Skeletal muscle satellite cell (primary cell): ENCODE measurements around the gene THUMPD1.
"Not testable (repeated sequence)": the region's sequence is repeated elsewhere in the genome, so short reads cannot be mapped to it uniquely, and the experiment has no call there.

Experiments
- H3K27me3 ChIP-seq: 2 replicates; pipeline ENCODE4 v1.7.0; 2013; ENCODE audit warnings: low read length; ENCODE audit not compliant: control insufficient read depth, insufficient read depth
- H3K36me3 ChIP-seq: 2 replicates; pipeline ENCODE4 v1.7.0; 2013; ENCODE audit warnings: mild to moderate bottlenecking, control low read depth, low read length; ENCODE audit not compliant: insufficient read depth
- H3K4me1 ChIP-seq: 2 replicates; pipeline ENCODE4 v1.7.0; 2013; ENCODE audit warnings: low read length; ENCODE audit not compliant: control insufficient read depth, insufficient read depth
- H3K4me2 ChIP-seq: 2 replicates; pipeline ENCODE4 v1.7.0; 2013; ENCODE audit warnings: mild to moderate bottlenecking, low read length
- H3K4me3 ChIP-seq: 2 replicates; pipeline ENCODE4 v1.7.0; 2013; ENCODE audit warnings: low read length
- H3K9ac ChIP-seq: 2 replicates; pipeline ENCODE4 v1.7.0; 2013; ENCODE audit warnings: mild to moderate bottlenecking, low read depth, low read length, moderate library complexity
- H3K9me3 ChIP-seq: replicated peaks from 2 replicates; pipeline ENCODE4 v1.7.0; 2013; ENCODE audit warnings: mild to moderate bottlenecking, control low read depth, low read length

Gene THUMPD1

DNA sequence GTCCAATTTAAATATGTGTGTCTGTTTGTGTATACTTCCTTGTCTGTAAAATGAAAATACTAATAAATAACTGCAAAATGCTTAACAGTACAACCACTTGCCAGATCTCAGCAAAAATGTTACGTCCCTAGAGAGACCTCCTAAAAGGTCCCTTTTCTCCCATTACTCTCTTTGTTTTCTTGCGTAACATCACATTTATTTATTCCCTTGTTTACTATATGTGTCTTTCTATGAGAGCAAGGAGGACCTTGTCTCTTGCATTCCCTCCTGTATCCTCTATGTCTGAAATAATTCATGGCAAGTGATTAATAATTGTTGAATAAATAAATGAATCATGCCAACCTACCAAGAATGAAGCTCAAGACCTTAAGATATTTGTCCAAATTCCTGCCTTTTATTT, 24.1 kb upstream of the THUMPD1 start:
- no peak overlapping the region for H3K9ac ChIP-seq
- H3K36me3 ChIP-seq, result no peaks in the 10 kb centered on the region
- H3K27me3 ChIP-seq, result peaks cover 10% of the 10 kb centered on the region
- H3K4me2 ChIP-seq, result no peak overlapping the region
- no peaks in the 10 kb centered on the region for H3K9me3 ChIP-seq
- no peak overlapping the region for H3K4me3 ChIP-seq
- H3K4me1 ChIP-seq, result no peaks in the 10 kb centered on the region

DNA sequence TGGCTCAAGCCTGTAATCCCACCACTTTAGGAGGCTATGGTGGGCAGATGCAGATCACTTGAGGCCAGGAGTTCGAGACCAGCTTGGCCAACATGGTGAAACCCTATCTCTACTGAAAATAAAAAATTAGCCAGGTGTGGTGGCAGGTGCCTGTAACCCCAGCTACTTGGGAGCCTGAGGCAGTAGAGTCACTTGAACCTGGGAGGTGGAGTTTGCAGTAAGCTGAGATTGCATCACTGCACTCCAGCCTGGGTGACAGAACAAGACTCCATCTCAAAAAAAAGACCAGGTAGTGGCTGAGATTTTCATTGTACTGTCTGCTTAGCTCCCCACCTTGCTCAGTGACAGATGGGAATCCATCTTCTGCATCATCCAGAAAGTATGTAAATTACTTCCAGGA, 22.8 kb upstream of the THUMPD1 start:
- peaks cover 14% of the 10 kb centered on the region for H3K27me3 ChIP-seq
- H3K36me3 ChIP-seq, H3K9me3 ChIP-seq, H3K4me1 ChIP-seq, H3K4me2 ChIP-seq, H3K4me3 ChIP-seq, H3K9ac ChIP-seq: not testable (repeated sequence)

DNA sequence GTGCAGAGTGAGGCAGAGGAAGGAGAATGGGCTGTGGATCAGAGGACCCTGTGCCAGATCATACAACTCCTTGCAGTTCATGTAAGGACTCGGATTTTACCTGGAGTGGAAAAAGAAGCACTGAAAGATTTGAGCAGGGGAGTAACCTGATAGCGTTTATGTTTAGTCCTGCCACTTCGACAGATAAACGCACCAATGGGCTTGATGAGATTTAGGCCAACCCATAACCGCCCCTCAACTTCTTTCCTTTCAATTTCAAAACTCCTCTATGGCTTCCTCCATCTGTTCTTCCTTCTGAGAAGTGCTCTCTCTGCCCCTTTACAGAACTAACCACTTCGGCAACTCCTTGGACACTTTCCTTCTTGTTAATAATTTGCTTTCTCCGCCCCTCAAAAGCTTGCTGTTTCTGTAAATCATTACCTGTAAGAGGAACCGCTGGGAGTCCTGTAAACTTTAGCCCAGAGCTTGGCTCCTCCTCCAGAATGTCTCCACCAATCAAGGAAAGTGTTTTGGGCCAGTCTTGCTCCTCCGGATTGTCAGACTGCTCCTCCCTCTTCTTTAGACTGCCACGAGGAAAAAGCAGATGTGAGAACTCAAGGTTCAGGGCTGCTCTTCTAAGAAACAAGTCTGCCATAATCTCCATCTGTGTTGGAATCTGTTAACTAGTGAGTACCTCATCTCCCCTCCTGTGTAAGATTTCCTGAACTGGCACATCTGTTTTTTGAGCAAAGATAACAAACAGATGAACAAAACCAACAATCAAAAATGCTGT, 22.0 kb upstream of the THUMPD1 start, which contains the start of gene ACSM3:
Gene ACSM3, plus strand, starts transcription at position 554 of the 772 bp plus-strand sequence. CDS start 6,021 bp downstream, outside the sequence.
- H3K9ac ChIP-seq, result no peak within 1 kb of the TSS
- H3K9me3 ChIP-seq, result no peaks in the 10 kb centered on the region
- no peaks in the 10 kb centered on the region for H3K36me3 ChIP-seq
- H3K4me1 ChIP-seq, result no peaks in the 10 kb centered on the region
- H3K4me2 ChIP-seq, result peak within 1 kb of the TSS; percentile 73
- peak within 1 kb of the TSS; percentile 64 for H3K4me3 ChIP-seq
- peaks cover 14% of the 10 kb centered on the region for H3K27me3 ChIP-seq

DNA sequence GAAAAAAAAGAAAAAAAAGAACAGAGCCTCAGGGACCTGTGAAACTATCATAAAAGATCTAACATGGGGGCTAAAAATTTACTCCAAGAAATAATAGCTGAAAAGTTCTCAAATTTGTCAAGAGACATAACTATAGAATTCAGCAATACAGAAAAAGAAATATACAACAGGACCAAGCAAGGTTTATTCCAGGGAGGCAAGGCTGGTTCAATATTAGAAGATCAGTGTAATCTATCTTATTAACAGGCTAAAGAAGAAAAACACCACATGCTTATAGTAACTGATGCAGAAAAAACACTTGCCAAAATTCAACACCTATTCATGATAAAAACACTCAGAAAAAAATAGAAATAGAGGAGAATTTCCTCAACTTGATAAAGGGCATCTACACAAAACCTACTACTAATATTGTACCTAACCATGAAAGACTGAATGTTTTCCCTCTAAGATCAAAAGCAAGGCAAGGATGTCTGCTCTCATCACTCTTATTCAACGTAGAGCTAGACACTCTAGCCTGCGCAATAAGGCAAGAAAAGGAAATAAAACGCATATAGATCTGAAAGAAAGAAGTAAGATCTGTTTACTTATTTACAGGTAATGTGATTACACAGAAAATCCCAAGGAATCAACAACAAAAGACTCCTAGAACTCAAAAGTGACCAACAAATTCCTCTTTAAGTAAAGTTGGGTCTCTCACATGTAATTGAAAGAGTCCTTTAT, 20.9 kb upstream of the THUMPD1 start:
- H3K9ac ChIP-seq, result no peak overlapping the region
- H3K9me3 ChIP-seq, result no peaks in the 10 kb centered on the region
- H3K4me3 ChIP-seq, result no peak overlapping the region
- no peak overlapping the region for H3K4me2 ChIP-seq
- no peaks in the 10 kb centered on the region for H3K4me1 ChIP-seq
- H3K27me3 ChIP-seq, result peaks cover 8% of the 10 kb centered on the region
- no peaks in the 10 kb centered on the region for H3K36me3 ChIP-seq

DNA sequence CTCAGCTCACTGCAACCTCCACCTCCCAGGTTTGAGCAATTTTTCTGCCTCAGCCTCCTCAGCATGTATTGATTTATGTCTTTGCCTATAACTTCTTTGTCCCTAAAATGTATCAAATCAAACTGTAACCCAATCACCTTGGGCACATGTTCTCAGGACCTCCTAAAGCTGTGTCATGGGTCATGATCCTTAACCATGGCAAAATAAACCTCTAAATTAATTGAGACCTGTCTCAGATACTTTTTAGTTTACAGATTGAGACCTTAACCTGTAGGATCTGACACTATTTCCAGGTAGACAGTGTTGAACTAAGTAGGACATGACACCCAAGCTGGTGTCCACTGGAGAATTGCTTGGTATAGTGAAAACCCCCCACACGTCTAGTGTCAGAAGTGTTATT, 19.6 kb upstream of the THUMPD1 start:
- no peak overlapping the region for H3K4me3 ChIP-seq
- H3K9ac ChIP-seq, result no peak overlapping the region
- H3K4me1 ChIP-seq, result no peaks in the 10 kb centered on the region
- H3K4me2 ChIP-seq, result no peak overlapping the region
- no peaks in the 10 kb centered on the region for H3K36me3 ChIP-seq
- H3K27me3 ChIP-seq, result peaks cover 8% of the 10 kb centered on the region
- H3K9me3 ChIP-seq, result no peaks in the 10 kb centered on the region

DNA sequence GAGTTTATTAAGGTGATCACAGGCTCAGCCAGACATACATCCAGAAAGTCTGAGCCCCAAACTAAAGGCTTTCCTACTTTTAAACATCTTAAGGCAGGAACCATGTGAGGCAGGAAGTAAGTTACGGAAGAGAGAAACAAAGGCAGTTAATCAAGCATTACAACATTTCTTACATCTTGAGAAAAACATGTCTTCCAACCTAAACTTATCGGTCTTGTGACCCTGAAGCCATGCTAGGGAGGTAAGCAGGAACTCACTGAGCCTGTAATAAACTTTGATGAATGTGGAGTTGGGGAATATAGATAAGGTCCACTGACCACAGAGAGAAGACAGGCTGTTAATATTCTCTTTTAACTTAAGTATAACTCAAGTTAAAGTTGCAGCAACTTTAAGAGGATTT, 18.7 kb upstream of the THUMPD1 start:
- H3K36me3 ChIP-seq, result no peaks in the 10 kb centered on the region
- H3K9me3 ChIP-seq, result no peaks in the 10 kb centered on the region
- H3K9ac ChIP-seq, result no peak overlapping the region
- H3K27me3 ChIP-seq, result peaks cover 8% of the 10 kb centered on the region
- H3K4me2 ChIP-seq, result no peak overlapping the region
- no peak overlapping the region for H3K4me3 ChIP-seq
- no peaks in the 10 kb centered on the region for H3K4me1 ChIP-seq

DNA sequence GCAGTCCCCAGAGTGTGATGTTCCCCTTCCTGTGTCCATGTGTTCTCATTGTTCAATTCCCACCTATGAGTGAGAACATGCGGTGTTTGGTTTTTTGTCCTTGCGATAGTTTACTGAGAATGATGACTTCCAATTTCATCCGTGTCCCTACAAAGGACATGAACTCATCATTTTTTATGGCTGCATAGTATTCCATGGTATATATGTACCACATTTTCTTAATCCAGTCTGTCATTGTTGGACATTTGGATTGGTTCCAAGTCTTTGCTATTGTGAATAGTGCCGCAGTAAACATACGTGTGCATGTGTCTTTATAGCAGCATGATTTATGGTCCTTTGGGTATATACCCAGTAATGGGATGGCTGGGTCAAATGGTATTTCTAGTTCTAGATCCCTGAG, 14.2 kb upstream of the THUMPD1 start:
- H3K4me2 ChIP-seq, H3K9ac ChIP-seq, H3K4me3 ChIP-seq, H3K4me1 ChIP-seq, H3K9me3 ChIP-seq, H3K36me3 ChIP-seq: not testable (repeated sequence)
- peaks cover 23% of the 10 kb centered on the region for H3K27me3 ChIP-seq

DNA sequence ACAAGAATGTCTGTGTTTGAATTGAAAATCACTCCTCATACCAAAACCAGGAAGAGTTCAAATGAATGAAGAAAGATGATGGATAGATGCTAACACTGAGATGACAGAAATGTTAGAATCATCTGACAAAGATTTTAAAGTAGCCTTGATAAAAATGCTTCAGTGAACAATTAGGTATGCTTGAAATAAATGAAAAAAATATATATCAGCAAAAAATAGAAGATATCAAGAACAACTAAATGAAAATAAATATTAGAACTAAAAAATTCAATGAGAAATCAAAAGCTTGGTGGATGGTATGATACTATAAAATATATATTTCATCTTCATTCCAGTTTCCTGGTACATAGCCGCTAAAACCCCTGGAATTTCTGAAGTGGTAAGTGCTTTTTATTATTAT, 13.6 kb upstream of the THUMPD1 start:
- H3K36me3 ChIP-seq, result no peaks in the 10 kb centered on the region
- H3K9me3 ChIP-seq, result no peaks in the 10 kb centered on the region
- no peaks in the 10 kb centered on the region for H3K4me1 ChIP-seq
- peaks cover 19% of the 10 kb centered on the region for H3K27me3 ChIP-seq
- H3K4me2 ChIP-seq, result no peak overlapping the region
- no peak overlapping the region for H3K4me3 ChIP-seq
- no peak overlapping the region for H3K9ac ChIP-seq

DNA sequence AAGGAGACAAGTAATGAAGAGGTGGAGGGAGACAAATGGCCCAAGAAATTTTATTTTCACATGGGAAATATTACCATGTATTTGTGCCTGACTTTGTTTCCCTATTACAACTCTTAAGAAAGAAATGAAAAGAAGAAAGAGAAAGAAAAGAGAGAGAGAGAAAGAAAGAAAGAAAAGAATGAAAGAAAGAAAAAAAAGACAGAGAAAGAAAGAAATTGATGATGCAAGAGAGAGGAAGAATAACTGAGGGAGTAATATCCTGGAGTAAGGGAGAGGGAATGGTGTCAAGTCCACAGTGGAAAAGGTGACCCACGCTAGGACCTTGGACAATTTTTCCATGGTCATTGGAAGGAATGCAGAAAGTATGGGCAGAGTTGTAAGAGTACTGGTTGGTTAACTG, 12.1 kb upstream of the THUMPD1 start:
- Histone ChIP-seq H3K36me3 (no peaks in the 10 kb centered on the region), H3K9ac (no peak overlapping the region), H3K4me2 (no peak overlapping the region), H3K4me3 (no peak overlapping the region), H3K27me3 (peaks cover 27% of the 10 kb centered on the region), H3K4me1 (no peaks in the 10 kb centered on the region), H3K9me3 (no peaks in the 10 kb centered on the region)

DNA sequence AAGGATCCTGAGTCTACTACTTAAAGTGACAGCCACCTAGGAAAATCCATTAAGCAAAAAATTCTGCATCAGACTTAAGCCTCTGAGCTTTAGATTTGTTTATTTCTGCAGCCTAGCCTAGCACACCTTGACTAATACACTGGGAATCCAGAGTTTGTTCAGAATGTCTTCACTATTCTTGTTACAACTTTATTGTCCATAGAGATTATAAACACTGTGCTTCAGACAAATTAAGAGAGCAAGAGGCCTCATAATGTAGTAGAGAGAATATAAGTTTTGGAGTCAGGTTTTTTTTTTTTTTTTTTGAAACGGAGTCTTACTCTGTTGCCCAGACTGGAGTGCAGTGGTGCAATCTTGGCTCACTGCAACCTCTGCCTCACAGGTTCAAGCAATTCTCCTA, 8.9 kb upstream of the THUMPD1 start:
- Histone ChIP-seq H3K27me3 (peaks cover 27% of the 10 kb centered on the region), H3K4me1 (no peaks in the 10 kb centered on the region), H3K4me3 (no peak overlapping the region), H3K4me2 (no peak overlapping the region), H3K36me3 (no peaks in the 10 kb centered on the region), H3K9me3 (no peaks in the 10 kb centered on the region), H3K9ac (no peak overlapping the region)

DNA sequence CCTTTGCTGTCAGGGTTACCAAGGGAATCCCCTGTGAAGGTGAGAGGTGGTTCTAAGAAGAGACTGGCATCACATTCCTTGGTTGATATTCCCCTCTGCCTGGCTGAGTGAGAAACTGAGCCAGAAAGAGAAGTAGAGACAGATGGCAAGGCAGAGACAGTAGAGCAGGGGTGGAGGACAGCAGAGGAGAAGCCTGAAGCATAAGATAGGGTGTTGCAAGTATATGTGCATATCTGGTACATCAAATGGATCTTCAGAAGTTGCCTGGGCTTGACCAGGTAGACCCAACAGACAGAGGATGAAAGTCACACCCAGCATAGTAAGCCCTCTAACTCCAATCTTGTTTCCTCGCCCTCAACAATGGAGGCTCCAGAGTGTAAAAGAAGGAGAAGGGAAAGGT, 7.9 kb upstream of the THUMPD1 start:
- Histone ChIP-seq H3K4me1 (no peaks in the 10 kb centered on the region), H3K4me2 (no peak overlapping the region), H3K9me3 (no peaks in the 10 kb centered on the region), H3K36me3 (no peaks in the 10 kb centered on the region), H3K27me3 (peaks cover 21% of the 10 kb centered on the region), H3K9ac (no peak overlapping the region), H3K4me3 (no peak overlapping the region)
